SH-SY5Y (cell line): ENCODE results near the gene CTXND1.

Experiments
- GATA2 ChIP-seq: IDR thresholded peaks from 2 replicates; pipeline ENCODE4 v1.6.1; 2011; ENCODE audit warnings: mild to moderate bottlenecking, low read depth, low read length
- GATA3 ChIP-seq: IDR thresholded peaks from 2 replicates; pipeline ENCODE4 v1.6.1; 2011; ENCODE audit warnings: low read depth, mild to moderate bottlenecking, low read length, moderate library complexity

GRCh38 chr15:80159811-80160569 is 92.0 kb downstream of the CTXND1 start:
- no peak for TF ChIP-seq GATA2
- TF ChIP-seq GATA3: no peak
